Fibroblast of the aortic adventitia (primary cell): ENCODE results near the gene NPEPL1. TPM values are rescaled to one million over a fixed set of nuclear protein-coding genes. Genes with fewer than 3 reads are reported as not detected.

Source experiments
- DNase-seq: peaks from one replicate; pipeline ENCODE4 v3.0.0-alpha.2; 2010; ENCODE audit warnings: low read depth
- H3K4me3 ChIP-seq: 2 replicates; pipeline ENCODE4 v1.5.1; 2011; ENCODE audit warnings: low read depth, mild to moderate bottlenecking, control low read depth, low read length, moderate library complexity
- CTCF ChIP-seq: IDR thresholded peaks from 2 replicates; pipeline ENCODE4 v1.5.1; 2011; ENCODE audit warnings: mild to moderate bottlenecking, low read length, control low read depth, inconsistent platforms; ENCODE audit not compliant: insufficient read depth
- total RNA-seq: library from RNA; depleted of rRNA; stranded (reverse); fragments of >200 nt; gene quantifications from 2 replicates; pipeline ENCODE4 v1.2.3, GENCODE V29; 2012; ENCODE audit warnings: low replicate concordance

NPEPL1 gene
- total RNA-seq, 1 donor: 24.5 TPM

- no peak overlapping the region for H3K4me3 ChIP-seq
- no peak for DNase-seq
- no peak for TF ChIP-seq CTCF
Observed at GRCh38 chr20:58740356-58741308, 48.0 kb downstream of the NPEPL1 start.

DNA sequence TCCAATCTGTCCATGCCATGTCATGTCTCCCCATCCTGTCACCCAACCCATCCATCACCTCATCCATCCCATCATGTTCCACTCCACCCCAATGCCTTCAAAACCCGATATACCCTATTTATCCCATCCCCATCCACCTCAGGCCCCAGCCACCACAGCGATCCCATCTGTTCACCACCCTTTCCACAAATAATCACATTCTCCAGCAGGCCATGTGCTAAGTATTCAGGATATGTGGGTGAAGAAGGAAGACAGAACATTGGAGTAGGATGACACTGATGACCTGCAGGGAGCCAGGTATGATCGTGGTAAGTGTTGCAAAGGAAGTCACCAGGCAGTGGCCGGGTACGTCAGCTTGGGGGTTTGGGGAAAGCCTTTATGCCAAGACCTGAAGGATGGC, 48.8 kb downstream of the NPEPL1 start:
- H3K4me3 ChIP-seq: no peak overlapping the region
- TF ChIP-seq CTCF: no peak
- DNase-seq: no peak

- TF ChIP-seq CTCF: no peak
- H3K4me3 ChIP-seq: no peak overlapping the region
- no peak for DNase-seq
Observed at GRCh38 chr20:58742668-58743566, 50.3 kb downstream of the NPEPL1 start.

- no peak overlapping the region for H3K4me3 ChIP-seq
- TF ChIP-seq CTCF: no peak
- no peak for DNase-seq
Observed at GRCh38 chr20:58743929-58744534, 51.4 kb downstream of the NPEPL1 start.

GRCh38 chr20:58744836-58745235, 52.2 kb downstream of the NPEPL1 start:
- H3K4me3 ChIP-seq: no peak overlapping the region
- no peak for TF ChIP-seq CTCF
- no peak for DNase-seq

DNA sequence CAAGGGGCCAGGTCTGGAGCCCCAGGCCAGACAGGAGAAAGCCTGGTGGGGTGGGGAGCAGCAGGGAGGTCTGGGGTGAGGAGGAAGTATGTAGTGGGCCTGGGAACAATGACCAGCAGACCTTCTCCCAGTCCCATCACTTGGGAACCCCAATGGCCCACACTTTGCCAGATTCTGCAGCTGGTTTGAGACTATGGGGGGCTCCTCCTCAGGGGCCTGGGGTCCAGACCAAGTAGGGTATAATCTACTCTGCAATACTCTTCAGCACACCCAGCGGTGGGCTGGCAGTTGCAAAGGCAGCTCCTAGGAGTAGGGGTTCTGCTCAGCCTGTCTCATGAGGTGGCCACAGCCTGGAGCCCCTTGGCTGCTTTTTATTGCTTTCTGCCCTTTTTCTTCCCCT, 52.8 kb downstream of the NPEPL1 start:
- no peak overlapping the region for H3K4me3 ChIP-seq
- no peak for TF ChIP-seq CTCF
- DNase-seq: no peak
